Left colon (tissue), 2 donors: ENCODE data around the gene CXCR6. TPM values are rescaled to one million over a fixed set of nuclear protein-coding genes. Genes with fewer than 3 reads are reported as not detected.

Experiments used
- ATAC-seq: fragments of 200-7000 bp; cut with Tn5 transposase; one replicate; pipeline ENCODE4 v1.9.1; 2020; ENCODE audit warnings: mild to moderate bottlenecking, moderate library complexity
- DNase-seq, 2 donors: peaks; one replicate each; pipeline ENCODE4 v3.0.0-alpha.2; 2020
- intact Hi-C, 2 donors: fragments of 100-400 bp; cut with DNase I in 1 of 2; cut with micrococcal nuclease in 1 of 2; formaldehyde crosslinking; loops; one replicate each; pipeline versions ENCODE4 v1.11.2 to v1.14.0; 2022; cut with DNase I, micrococcal nuclease
- total RNA-seq, 2 donors: library from RNA; stranded (reverse); fragmentation: NEBNext Ultra II Directional; extraction: Animal tissue kit (Norgen Biotek cat#: 25700); gene quantifications; one replicate each; pipeline ENCODE4 v1.2.1, GENCODE V29; 2021
- donor health status: DM: no; HTN: no; CAD: no.
- donor health status: DM: yes; HTN: yes; CAD: no.

Gene CXCR6
- total RNA-seq, 2 donors from 2014 or later, result 0.67 to 1.1 TPM

DNA sequence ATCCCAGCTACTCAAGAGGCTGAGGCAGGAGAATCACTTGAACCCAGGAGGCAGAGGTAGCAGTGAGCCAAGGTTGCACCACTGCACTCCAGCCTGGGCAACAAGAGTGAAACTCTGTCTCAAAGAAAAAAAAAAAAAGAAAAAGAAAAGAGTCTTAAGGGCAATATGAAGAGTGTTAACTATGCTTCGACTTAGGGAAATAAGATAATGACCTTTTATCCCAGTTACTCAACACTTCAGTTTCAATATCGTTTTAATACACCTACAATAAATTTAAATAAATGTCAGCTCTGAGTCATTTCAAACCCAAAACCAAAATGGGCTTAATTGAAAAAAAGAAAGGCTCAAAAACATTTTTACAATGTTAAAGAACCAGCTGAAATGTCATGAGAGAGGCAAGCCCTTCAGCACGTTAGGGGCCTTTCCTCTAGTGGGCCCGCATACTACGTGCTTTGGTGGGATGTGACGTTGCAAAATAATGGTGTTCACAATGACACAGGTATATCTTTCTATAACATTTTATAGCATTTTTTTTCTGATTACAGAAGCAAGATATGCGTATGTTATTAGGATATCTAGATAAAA is 37.1 kb downstream of the CXCR6 start:
- no peak for ATAC-seq
- intact Hi-C loops, result no loop called here
- no peak for DNase-seq

DNA sequence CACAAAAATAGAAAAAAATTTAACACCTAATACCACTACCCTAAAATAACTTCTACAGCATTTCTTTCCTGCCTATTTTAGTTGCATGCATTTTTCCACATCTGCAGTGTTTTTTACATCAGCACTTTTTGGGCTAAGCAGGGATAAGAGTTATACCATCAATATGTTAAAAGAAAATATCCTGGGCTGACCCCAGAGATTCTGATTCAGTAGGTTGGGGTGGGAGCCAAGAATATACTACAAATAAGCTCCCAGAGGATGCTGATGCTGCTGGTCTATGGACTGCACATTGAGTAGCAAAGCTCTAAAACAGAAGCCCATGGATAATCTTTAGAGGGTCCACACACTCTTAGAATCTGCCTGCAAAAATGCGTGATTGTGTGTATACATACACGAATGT is 37.6 kb downstream of the CXCR6 start:
- intact Hi-C loops, result no loop called here
- ATAC-seq (no peak), DNase-seq (no peak)

DNA sequence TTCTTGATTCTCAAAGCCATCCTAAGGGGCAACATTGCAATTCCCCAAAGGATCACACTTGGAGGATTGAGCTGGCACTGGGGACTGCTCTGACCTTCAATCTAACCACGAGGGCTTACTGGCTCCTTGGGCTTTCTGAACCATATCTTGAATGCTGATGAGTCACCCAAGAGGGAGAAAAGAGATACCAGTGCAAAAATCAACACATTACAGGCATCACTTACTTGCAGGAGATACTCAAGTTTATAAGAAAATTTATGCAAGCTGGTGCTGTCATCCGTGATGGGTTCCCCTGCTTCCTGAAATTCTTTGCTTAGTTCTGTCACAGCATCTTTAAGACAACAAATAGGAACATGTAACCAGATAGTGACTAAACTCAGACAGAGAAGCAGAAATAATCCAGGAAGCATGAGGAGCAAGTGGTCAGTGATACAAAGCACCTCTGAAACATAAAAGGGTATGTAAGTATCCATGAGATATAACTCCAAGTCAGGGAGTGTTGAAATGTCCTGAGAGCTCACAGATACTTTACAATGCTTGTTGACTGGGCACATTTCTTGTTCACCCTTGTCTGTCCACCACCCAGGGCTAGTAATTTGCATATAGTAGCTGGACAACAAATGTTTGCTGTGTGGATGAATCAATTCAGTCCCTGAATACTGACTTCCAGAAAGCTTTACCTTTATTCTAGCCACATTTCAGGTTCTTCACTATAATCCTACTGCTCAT is 38.2 kb downstream of the CXCR6 start:
- intact Hi-C loops, result no loop called here
- no peak for DNase-seq
- no peak for ATAC-seq

- no peak for DNase-seq
- ATAC-seq, result no peak
- intact Hi-C loops, result no loop called here
Measured at GRCh38 chr3:45983770-45984169, 40.5 kb downstream of the CXCR6 start.

GRCh38 chr3:45984331-45985312 is 41.4 kb downstream of the CXCR6 start:
- peak; percentile 19 for ATAC-seq
- intact Hi-C loops, result no loop called here
- DNase-seq, result no peak

DNA sequence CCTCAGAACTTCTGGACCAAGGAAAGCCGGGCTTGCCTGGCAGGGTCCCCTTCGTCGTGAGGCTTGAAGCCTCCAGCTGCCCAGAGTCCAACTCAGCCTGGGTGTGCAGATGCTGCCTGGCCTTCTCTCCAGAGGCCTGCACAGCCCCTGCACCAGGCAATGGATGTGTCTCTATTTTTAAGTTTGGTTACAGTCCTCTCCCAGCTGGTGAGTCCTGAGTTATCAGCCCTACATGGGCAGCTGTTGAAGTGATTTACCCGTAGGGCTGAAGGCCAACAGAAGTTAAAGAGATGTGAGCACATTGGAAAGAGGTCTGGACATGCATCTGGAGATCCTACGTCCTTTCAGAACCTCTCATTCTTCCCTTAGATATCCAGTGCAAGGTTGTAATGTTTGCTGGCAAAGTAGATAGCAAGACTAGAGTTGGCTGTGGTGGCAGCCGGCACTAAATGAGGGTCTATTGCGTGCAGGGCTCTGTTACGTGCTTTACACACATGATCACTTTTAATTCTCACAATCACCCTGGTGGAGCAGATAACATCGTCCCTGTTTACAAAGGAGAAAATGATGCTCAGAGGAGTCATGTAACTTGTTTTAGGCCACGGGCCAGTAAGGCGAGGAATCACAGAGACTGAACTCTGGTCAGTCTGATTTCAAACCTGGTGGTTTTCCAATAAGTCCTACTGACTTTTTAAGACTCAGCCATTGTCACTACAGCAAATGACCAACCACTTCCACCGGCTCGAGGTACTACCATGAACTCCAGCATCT is 42.5 kb downstream of the CXCR6 start:
- ATAC-seq, result no peak
- intact Hi-C loops, result no loop called here
- DNase-seq, result no peak

DNA sequence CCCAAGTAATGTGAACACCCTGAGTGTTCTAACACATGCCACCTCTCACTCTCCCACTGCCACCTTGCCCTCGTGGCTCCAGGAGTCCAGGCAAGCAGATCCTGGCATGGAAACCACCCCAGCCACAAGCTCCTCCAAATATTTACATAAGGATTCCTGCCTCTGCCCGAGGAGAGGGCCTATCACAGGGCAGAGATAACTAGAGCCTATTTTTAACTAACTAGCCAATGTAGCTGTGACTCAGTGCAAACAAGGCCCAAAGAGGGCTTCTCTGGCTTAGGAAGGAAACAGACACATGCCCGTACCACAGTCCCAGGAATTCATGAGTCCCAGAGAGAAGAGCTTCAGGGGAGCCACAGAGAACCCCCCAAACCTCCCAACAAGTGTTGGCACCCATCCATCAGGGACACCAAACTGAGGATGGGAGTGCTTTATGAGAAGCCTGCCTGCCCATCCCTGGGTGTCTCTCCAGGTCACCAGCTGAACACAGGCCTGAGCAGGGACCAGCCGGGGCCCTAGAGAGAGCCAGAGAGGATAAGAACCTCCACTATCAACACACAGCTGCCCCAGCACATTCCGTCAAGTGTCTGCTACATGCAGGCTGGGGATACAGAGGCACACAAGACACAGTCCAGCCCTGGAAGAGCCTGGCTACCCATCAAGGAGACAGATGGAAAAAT is 43.2 kb downstream of the CXCR6 start:
- intact Hi-C loops, result no loop called here
- ATAC-seq (peak; percentile 92), DNase-seq (peak; percentile 41 to 66)

DNA sequence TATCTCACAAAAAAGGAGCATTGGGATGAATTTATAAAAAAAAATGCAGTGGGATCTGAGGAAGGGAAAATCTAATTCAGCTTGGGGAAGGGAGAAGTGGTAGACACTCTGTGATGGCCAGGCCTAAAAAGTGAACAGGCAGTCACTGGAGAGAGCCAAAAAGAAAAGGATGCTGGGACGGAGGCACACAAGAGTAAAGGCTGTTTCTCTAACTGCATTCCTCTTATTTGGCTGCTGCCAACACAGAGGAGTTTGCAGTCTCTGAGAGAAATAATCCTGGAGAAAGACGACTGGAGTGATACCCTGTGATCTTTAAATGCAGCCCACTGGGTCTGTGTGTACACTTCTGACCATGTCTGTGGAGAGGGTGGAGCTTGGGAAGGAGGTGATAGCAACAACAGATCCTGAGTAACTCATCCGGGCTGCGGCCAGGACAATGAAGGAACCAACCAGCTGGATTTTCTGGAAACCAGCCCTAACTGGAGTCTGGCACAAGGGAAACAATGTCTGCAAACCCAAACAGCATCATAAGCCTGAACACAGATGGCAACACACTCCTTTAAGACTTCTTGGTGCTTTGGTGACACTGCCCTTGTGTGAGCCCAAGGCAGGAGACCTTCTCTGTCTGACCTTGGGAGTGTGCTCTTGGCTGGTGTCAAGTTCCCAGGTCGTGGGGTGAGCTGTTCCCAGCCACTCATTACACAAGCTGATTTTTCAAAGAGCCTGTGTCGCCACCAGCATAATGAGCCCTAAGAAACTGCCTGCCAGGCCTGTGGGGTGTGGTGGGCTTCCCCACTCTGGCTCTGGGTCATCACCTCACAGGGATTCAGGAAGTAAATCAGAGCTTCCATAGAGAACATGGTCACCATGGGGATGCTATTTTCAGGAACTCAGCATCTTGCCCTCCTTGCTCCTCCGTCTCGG is 44.4 kb downstream of the CXCR6 start:
- intact Hi-C loops, result no loop called here
- DNase-seq (no peak), ATAC-seq (no peak)

GRCh38 chr3:45988362-45988761 is 45.1 kb downstream of the CXCR6 start:
- intact Hi-C loops, result no loop called here
- ATAC-seq, result no peak
- no peak for DNase-seq

DNA sequence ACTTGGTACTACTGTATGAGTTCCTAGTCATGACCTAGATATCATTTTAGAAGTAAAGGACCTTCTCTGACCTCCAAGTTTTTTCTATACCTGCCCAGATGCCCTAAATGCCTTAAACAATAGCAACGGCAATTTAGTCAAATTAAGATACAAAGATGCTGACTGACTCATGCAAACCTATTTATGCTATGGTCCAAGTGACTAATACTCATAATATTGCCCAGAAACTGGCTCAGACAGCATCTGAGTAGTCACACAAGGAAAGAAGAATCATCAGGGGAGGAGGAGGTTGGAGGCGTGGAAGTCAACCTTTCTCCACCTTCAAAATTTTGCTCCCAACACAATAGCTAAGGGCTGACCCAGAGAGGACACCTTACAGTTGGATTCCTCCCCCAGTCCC is 45.5 kb downstream of the CXCR6 start:
- ATAC-seq, result no peak
- intact Hi-C loops, result no loop called here

DNA sequence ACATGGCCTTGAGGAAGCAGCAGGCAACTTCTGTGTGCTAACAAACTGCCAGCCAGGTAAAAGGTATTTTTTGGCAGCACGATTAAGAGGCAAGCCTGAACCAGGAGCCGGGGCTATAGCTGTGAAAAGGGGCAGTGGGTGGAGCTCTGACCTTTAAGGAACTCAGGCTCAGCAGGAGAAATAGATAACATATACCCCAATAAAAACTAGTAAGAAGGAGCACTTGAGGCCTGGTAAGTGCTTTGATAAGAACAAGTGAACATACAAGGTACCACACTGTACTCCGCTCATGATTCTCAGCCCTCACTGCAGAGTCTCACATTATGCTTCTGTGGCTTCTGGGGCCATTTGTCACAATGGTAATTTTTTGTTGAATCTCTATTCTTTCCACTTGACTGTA is 46.9 kb downstream of the CXCR6 start:
- ATAC-seq (no peak), DNase-seq (no peak)
- intact Hi-C loops, result no loop called here

More for the DNA sequence above, 45.5 kb downstream of the CXCR6 start:
- DNase-seq, result no peak

DNA sequence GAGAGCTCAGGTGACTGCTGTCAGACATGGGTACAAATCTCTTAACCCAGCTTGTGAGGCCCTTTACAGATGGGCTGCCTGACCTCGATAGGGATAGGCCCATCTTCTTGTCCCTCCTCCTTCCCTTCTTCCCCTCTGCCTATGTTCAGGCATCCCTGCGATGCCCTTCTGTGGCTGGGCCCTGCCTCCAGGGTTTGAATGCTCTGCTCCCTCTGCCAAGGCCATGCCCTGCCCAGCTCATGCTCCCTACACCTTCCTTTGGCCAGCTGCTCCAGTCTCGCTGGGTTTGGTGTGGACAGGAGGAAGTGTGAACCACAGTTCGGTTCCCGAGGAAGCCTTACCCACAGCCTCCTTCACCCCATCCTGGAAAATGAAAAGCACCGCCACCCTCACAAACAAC is 48.1 kb downstream of the CXCR6 start:
- ATAC-seq (no peak), DNase-seq (no peak)
- intact Hi-C loops, result no loop called here

- ATAC-seq (no peak), DNase-seq (no peak)
- intact Hi-C loops, result no loop called here
Measured at GRCh38 chr3:45992133-45992729, 49.0 kb downstream of the CXCR6 start.

- ATAC-seq, result no peak
- no peak for DNase-seq
Measured at GRCh38 chr3:45992821-45993221, 49.6 kb downstream of the CXCR6 start.

GRCh38 chr3:45993421-45994027 is 50.3 kb downstream of the CXCR6 start:
- ATAC-seq (no peak), DNase-seq (no peak)
- intact Hi-C loops, result no loop called here

More at GRCh38 chr3:45992821-45993221, 49.6 kb downstream of the CXCR6 start:
- intact Hi-C loops, result no loop called here

- DNase-seq (peak; percentile 35 to 39), ATAC-seq (peak; percentile 44)
- intact Hi-C loops, result no loop called here
Measured at GRCh38 chr3:45994419-45995235, 51.4 kb downstream of the CXCR6 start.
